ENCODE data around the gene GOLGA2. TPM values are rescaled to one million over a fixed set of nuclear protein-coding genes. Genes with fewer than 3 reads are reported as not detected.

GOLGA2 gene
- total RNA-seq, 1 experiment from 2014 or later = 51.0 TPM

DNA sequence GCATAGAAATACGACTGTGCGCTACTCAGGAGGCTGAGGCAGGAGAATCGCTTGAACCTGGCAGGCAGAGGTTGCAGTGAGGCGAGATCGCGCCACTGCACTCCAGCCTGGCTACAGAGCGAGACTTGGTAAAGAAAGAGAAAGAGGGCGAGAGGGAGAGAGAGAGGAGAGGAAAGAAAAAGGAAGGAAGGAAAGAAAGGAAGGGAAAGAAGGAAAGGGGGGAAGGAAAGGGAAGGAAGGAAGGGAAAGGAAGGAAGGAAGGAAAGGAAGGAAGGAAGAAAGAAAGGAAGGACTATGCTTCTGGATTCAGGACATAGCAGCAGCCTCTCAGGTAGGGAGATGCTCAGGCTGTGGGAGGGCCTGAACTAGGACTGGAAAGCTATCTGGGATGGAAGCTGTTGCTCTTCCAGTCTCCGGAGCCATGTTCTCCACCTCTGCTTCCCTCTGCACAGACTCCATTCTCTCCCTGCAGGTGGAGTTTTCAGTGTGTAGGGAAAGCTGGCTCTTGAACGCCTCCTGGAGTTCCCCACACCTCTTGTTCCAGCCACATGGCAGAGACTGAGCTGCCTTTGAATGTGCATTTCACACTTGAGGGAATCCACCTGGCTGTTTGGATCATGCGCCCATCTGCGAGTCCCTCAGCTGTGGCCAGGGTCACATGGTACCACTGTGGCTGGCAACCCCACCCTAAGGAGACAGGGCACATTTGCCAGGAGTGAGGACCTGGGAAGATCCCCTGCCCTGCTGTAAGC is 9.4 kb upstream of the GOLGA2 start:
- Histone ChIP-seq H3K9me3 (ENCODE audit: control insufficient read depth, low read depth, low read length) (no peaks in the 10 kb centered on the region), H3K27me3 (ENCODE audit: insufficient read depth, low read length) (no peaks in the 10 kb centered on the region), H4K8ac (replicated peaks; ENCODE audit: insufficient read length, low read depth, low read length) (no peak overlapping the region), H2AK5ac (ENCODE audit: insufficient read length, low read length) (no peak overlapping the region), H2BK120ac (ENCODE audit: low read depth, low read length, poor library complexity, severe bottlenecking) (no peak overlapping the region), H2BK15ac (ENCODE audit: low read depth, low read length) (no peak overlapping the region), H3K79me2 (ENCODE audit: insufficient read depth, low read length) (0 out of 2 replicates have a peak, but pooled peaks cover 1% of the 10 kb centered on the region), H3K18ac (ENCODE audit: insufficient read length, low read depth, low read length) (no peak overlapping the region), H4K20me1 (ENCODE audit: control insufficient read depth, insufficient read depth, insufficient read length) (no peaks in the 10 kb centered on the region), H2BK12ac (ENCODE audit: insufficient read length, low read depth, low read length) (no peak overlapping the region), H2BK20ac (ENCODE audit: low read depth, low read length, poor library complexity, severe bottlenecking) (no peak overlapping the region), H4K91ac (ENCODE audit: insufficient read length, low read depth, low read length) (no peak overlapping the region), H4K5ac (ENCODE audit: insufficient read length, low read depth, low read length) (no peak overlapping the region), H3K4me1 (ENCODE audit: insufficient read depth, low read length) (no peaks in the 10 kb centered on the region), H3K56ac (ENCODE audit: insufficient read length, low read depth, low read length) (no peak overlapping the region), H3T11ph (ENCODE audit: low read length) (no peak overlapping the region), H3K79me1 (ENCODE audit: insufficient read depth, low read depth, low read length, poor library complexity, severe bottlenecking) (no peaks in the 10 kb centered on the region), H3K23ac (ENCODE audit: insufficient read length, low read depth, low read length) (no peak overlapping the region), H2AFZ (ENCODE audit: low read length) (no peak overlapping the region), H2BK5ac (ENCODE audit: insufficient read length, low read length) (no peak overlapping the region), H3K27ac (ENCODE audit: insufficient read length, low read depth, low read length) (no peak overlapping the region), H3K4ac (ENCODE audit: low read depth, low read length) (no peak overlapping the region), H3K9ac (ENCODE audit: extremely low read depth, insufficient read length, low read length) (no peak overlapping the region), H3K14ac (ENCODE audit: insufficient read depth, low read length) (no peak overlapping the region), H3K4me2 (ENCODE audit: insufficient read depth, insufficient read length, low read length) (no peak overlapping the region), H3K23me2 (ENCODE audit: insufficient read length, low read depth, low read length, poor library complexity, severe bottlenecking) (no peaks in the 10 kb centered on the region)
- no peaks in the 10 kb centered on the region for H3K9me3 Mint-ChIP-seq
- TF ChIP-seq, protein P1, sequence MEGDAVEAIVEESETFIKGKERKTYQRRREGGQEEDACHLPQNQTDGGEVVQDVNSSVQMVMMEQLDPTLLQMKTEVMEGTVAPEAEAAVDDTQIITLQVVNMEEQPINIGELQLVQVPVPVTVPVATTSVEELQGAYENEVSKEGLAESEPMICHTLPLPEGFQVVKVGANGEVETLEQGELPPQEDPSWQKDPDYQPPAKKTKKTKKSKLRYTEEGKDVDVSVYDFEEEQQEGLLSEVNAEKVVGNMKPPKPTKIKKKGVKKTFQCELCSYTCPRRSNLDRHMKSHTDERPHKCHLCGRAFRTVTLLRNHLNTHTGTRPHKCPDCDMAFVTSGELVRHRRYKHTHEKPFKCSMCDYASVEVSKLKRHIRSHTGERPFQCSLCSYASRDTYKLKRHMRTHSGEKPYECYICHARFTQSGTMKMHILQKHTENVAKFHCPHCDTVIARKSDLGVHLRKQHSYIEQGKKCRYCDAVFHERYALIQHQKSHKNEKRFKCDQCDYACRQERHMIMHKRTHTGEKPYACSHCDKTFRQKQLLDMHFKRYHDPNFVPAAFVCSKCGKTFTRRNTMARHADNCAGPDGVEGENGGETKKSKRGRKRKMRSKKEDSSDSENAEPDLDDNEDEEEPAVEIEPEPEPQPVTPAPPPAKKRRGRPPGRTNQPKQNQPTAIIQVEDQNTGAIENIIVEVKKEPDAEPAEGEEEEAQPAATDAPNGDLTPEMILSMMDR (conservative IDR thresholded peaks at IDR 0.05) = no peak
- DNase-seq = no peak
- H3K27me3 Mint-ChIP-seq (ENCODE audit: low read depth) = no peaks in the 10 kb centered on the region; the same call in 1 of the 2 replicates
- H3K27ac Mint-ChIP-seq = peak overlapping the region in 1 of 3 experiments; percentile 82; a peak in 2 of 7 replicates
- H3K4me1 Mint-ChIP-seq = no peaks in the 10 kb centered on the region
- H3K36me3 Mint-ChIP-seq (ENCODE audit: insufficient read depth in 1 of 3, low read depth in 3 of 3) = peaks cover 6 to 20% (median 15%) of the 10 kb centered on the region in 3 experiments; a peak in 6 of 7 replicates
- WGBS (ENCODE audit: extremely low coverage, insufficient read length, low lambda C conversion rate) = no CpG with 5 or more reads among the region's 12 CpGs
- no peak overlapping the region for H3K4me3 Mint-ChIP-seq
